OCI-LY3 (cell line): Measurements from ENCODE around the gene TBX5.

Source experiments
- H2AFZ ChIP-seq: fragments of 200-600, 300-600 bp; shearing (Covaris generic); 2 replicates; pipeline ENCODE4 v1.6.0; 2014; ENCODE audit warnings: antibody characterized with exemption, low read depth, low read length
- H3K27ac ChIP-seq: fragments of 200-600, 300-600 bp; sonication (generic); 2 replicates; pipeline ENCODE4 v1.5.1; 2014; ENCODE audit warnings: mild to moderate bottlenecking, low read length, moderate library complexity, mixed read lengths
- H3K27me3 ChIP-seq: fragments of 200-600, 300-600 bp; sonication (generic); 2 replicates; pipeline ENCODE4 v1.6.1; 2014; ENCODE audit warnings: low read depth, low read length, mixed read lengths
- H3K36me3 ChIP-seq: fragments of 200-600, 300-600 bp; sonication (generic); replicated peaks from 2 replicates; pipeline ENCODE3; 2014; ENCODE audit warnings: low read depth, low read length, mixed read lengths
- H3K4me1 ChIP-seq: fragments of 300-600, 200-600 bp; sonication (generic); 2 replicates; pipeline ENCODE4 v1.6.1; 2014; ENCODE audit warnings: low read length, mixed read lengths
- H3K4me2 ChIP-seq: fragments of 200-600, 300-600 bp; sonication (generic); 2 replicates; pipeline ENCODE4 v1.6.1; 2014; ENCODE audit warnings: low read length, mixed read lengths
- H3K4me3 ChIP-seq: fragments of 300-600, 200-600 bp; sonication (generic); 2 replicates; pipeline ENCODE4 v1.5.1; 2014; ENCODE audit warnings: antibody characterized with exemption, mild to moderate bottlenecking, low read length, moderate library complexity
- H3K79me2 ChIP-seq: fragments of 300-600, 200-600 bp; shearing (Covaris generic); 2 replicates; pipeline ENCODE4 v1.6.1; 2014; ENCODE audit warnings: mild to moderate bottlenecking, low read length, mixed read lengths
- H3K9ac ChIP-seq: fragments of 300-600, 200-600 bp; shearing (Covaris generic); 2 replicates; pipeline ENCODE4 v1.6.0; 2014; ENCODE audit warnings: mild to moderate bottlenecking, low read length, moderate library complexity
- H3K9me3 ChIP-seq: fragments of 200-600, 300-600 bp; shearing (Covaris generic); 2 replicates; pipeline ENCODE4 v1.6.1; 2014; ENCODE audit warnings: low read length, mixed read lengths; ENCODE audit not compliant: insufficient read depth
- H4K20me1 ChIP-seq: fragments of 200-600, 300-600 bp; sonication (generic); 2 replicates; pipeline ENCODE4 v1.6.1; 2016; ENCODE audit warnings: low read length, mixed read lengths; ENCODE audit not compliant: insufficient read depth
- EZH2phosphoT487 ChIP-seq: fragments of 200-600 bp; shearing (Covaris generic); IDR thresholded peaks from 2 replicates; pipeline ENCODE4 v1.6.1; 2018; ENCODE audit warnings: antibody characterized with exemption, mixed run types, low read depth
- TF ChIP-seq, protein P1 (sequence below): fragments of 200-600, 300-600 bp; sonication (generic); IDR thresholded peaks from 2 replicates; pipeline ENCODE4 v1.5.1; 2014; ENCODE audit warnings: antibody characterized with exemption, low read length, low read depth

Gene TBX5

DNA sequence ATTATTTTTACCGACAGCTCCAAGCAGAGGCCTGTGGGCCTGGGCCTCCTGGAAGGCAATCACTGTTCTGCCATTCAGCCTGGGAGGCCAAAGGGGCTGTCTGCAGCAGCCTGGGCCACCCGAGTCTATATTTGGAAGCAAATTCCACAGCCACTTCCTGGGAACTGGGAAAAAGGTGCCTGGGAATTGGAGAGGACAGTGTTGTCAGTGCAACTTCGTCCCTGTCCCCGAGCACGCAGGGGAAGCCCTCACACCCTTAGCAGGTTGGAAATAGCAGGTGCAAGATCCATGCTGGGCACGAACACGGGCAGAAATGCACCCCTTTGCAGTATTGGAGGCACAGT lies 9.6 kb upstream of the TBX5 start:
- peaks cover under 1% of the 10 kb centered on the region; the same call in 1 of the 2 replicates for H3K27me3 ChIP-seq
- no peaks in the 10 kb centered on the region for H4K20me1 ChIP-seq
- no peak overlapping the region for H3K4me2 ChIP-seq
- no peaks in the 10 kb centered on the region for H3K4me1 ChIP-seq
- no peak overlapping the region for H3K4me3 ChIP-seq
- H2AFZ ChIP-seq = no peak overlapping the region
- H3K36me3 ChIP-seq = no peaks in the 10 kb centered on the region
- no peak overlapping the region for H3K27ac ChIP-seq
- H3K9me3 ChIP-seq = no peaks in the 10 kb centered on the region
- H3K79me2 ChIP-seq = no peaks in the 10 kb centered on the region
- TF ChIP-seq, protein P1, sequence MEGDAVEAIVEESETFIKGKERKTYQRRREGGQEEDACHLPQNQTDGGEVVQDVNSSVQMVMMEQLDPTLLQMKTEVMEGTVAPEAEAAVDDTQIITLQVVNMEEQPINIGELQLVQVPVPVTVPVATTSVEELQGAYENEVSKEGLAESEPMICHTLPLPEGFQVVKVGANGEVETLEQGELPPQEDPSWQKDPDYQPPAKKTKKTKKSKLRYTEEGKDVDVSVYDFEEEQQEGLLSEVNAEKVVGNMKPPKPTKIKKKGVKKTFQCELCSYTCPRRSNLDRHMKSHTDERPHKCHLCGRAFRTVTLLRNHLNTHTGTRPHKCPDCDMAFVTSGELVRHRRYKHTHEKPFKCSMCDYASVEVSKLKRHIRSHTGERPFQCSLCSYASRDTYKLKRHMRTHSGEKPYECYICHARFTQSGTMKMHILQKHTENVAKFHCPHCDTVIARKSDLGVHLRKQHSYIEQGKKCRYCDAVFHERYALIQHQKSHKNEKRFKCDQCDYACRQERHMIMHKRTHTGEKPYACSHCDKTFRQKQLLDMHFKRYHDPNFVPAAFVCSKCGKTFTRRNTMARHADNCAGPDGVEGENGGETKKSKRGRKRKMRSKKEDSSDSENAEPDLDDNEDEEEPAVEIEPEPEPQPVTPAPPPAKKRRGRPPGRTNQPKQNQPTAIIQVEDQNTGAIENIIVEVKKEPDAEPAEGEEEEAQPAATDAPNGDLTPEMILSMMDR = no peak
- TF ChIP-seq EZH2phosphoT487 = no peak
- no peak overlapping the region for H3K9ac ChIP-seq

DNA sequence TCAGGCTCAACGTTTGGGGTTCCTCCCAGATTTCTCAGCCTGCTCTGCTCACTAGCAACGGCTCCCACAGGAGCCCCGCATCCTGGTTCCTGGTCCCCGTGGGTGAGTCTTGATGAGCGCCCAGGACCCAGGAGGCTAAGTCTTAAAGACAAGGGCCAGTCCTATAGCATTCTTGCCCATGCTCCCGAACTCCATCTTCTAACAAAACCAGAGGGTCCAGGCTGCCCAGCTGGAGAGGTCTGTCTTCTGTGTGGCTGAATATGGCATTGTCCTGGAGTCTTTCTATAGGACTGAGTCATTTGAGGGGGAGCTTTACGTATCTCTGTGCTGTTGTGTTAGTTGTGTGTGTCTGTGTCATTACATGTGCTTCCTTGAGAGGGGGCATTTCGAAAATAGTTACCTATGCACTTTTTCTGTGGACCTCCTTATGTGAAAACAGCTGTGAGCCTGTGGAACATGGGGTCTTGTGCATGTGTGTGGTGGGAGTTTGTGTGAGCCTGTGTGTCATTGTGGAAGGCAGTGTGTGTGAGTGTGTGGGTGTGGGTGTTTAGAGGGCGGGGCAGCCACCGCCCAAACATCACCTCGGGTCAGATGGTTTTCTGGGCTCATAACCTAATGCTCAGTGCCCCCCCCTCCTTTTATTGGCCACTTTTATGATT lies 9.1 kb upstream of the TBX5 start:
- Histone ChIP-seq H3K4me1 (no peaks in the 10 kb centered on the region), H3K27me3 (no peaks in the 10 kb centered on the region), H4K20me1 (no peaks in the 10 kb centered on the region), H3K4me3 (no peak overlapping the region), H3K9me3 (no peaks in the 10 kb centered on the region), H3K36me3 (no peaks in the 10 kb centered on the region), H3K9ac (no peak overlapping the region), H3K27ac (no peak overlapping the region), H2AFZ (no peak overlapping the region), H3K79me2 (no peaks in the 10 kb centered on the region), H3K4me2 (no peak overlapping the region)
- no peak for TF ChIP-seq EZH2phosphoT487
- TF ChIP-seq, protein P1 = no peak

DNA sequence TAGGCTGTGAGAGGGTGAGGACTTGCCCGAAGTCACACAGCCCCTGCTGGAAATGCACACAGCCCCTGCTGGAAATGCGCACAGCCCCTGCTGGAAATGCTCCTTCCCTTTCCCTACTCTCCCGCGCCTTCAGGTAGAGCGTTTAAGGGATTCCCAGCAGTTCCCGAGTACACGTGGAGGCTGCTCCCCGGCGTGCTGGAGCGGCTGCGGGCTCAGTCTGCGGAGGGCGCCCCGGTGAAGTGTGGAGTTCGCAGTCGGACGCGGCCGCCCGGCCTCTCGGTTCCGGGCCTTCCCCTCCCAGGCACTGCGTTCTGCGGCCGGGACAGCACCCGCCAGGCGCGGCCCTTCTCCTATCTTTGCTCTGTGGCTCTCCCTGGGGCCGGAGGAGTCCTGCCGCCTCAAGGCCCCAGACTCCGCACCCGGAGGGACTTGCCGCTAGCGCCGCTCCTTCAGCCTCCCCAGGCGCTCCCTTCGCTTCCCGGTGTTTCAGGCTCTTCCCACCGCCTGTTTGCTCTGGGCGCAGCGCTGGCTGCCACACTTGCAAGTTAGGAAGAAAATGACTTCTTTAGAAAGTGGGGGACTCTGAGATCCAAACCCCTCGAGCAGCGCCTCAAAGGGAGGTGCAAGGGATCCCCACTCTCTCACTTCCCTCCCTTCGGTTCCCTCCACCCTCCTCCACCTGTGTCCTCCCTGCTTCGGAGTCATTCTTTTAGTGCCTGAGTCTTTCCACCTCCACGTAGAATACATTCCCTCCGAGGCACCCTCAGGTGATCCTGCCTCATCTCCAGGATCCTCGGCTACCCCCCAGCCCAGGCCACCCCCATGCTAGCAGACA lies 8.3 kb upstream of the TBX5 start:
- Histone ChIP-seq H3K9ac (no peak overlapping the region), H3K79me2 (no peaks in the 10 kb centered on the region), H3K4me2 (no peak overlapping the region), H4K20me1 (no peaks in the 10 kb centered on the region), H3K27ac (no peak overlapping the region), H3K27me3 (no peaks in the 10 kb centered on the region), H3K4me1 (no peaks in the 10 kb centered on the region), H3K9me3 (no peaks in the 10 kb centered on the region), H3K36me3 (no peaks in the 10 kb centered on the region), H2AFZ (no peak overlapping the region), H3K4me3 (no peak overlapping the region)
- no peak for TF ChIP-seq EZH2phosphoT487
- TF ChIP-seq, protein P1 = no peak
